SK-N-SH treated with all-trans-retinoic acid at 6 μM for 48 hours (cell line): ENCODE data around the gene PREB.
"Not testable (repeated sequence)": the region's sequence is repeated elsewhere in the genome, so short reads cannot be mapped to it uniquely, and the experiment has no call there.

Source experiments
- ARNTL ChIP-seq: fragments of 450-650 bp; formaldehyde crosslinking; IDR thresholded peaks from 2 replicates; pipeline ENCODE4 v1.5.0; 2020; ENCODE audit warnings: low read depth, mild to moderate bottlenecking, moderate library complexity, borderline replicate concordance
- CSDC2 ChIP-seq: fragments of 250-450 bp; sonication (Bioruptor Pico); IDR thresholded peaks from 2 replicates; pipeline ENCODE4 v1.5.0; 2020; ENCODE audit warnings: mild to moderate bottlenecking, moderate library complexity
- TCF4 ChIP-seq: fragments of 250-450 bp; sonication (Bioruptor Pico); IDR thresholded peaks from 2 replicates; pipeline ENCODE4 v1.8.0; 2021; ENCODE audit warnings: mild to moderate bottlenecking, moderate library complexity, borderline replicate concordance
- TF ChIP-seq, protein P1 (sequence below): fragments of 250-450 bp; sonication (Bioruptor Pico); IDR thresholded peaks from 2 replicates; pipeline ENCODE4 v1.5.1; 2020; ENCODE audit warnings: low read depth, mild to moderate bottlenecking, moderate library complexity

GRCh38 chr2:27110603-27111352 lies 23.7 kb downstream of the PREB start:
- not testable (repeated sequence) for TF ChIP-seq TCF4; ARNTL (CRISPR knock-in tag); CSDC2 (CRISPR knock-in tag)
- TF ChIP-seq, protein P1, sequence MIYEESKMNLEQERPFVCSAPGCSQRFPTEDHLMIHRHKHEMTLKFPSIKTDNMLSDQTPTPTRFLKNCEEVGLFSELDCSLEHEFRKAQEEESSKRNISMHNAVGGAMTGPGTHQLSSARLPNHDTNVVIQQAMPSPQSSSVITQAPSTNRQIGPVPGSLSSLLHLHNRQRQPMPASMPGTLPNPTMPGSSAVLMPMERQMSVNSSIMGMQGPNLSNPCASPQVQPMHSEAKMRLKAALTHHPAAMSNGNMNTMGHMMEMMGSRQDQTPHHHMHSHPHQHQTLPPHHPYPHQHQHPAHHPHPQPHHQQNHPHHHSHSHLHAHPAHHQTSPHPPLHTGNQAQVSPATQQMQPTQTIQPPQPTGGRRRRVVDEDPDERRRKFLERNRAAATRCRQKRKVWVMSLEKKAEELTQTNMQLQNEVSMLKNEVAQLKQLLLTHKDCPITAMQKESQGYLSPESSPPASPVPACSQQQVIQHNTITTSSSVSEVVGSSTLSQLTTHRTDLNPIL (CRISPR knock-in tag) = not testable (repeated sequence)
